Mesenchymal stem cell (in vitro differentiated cells and primary cell): ENCODE results near the gene ZNF264.
A peak's percentile ranks its signal among the peaks of the same experiment; 100 is the strongest.
"Not testable (repeated sequence)": the region's sequence is repeated elsewhere in the genome, so short reads cannot be mapped to it uniquely, and the experiment has no call there.

ENCODE experiments used
- DNase-seq: peaks from one replicate; pipeline ENCODE4 v3.0.0-alpha.2; 2013
- H2AFZ ChIP-seq: one replicate; pipeline ENCODE4 v1.6.1; 2013; ENCODE audit warnings: low read depth, mild to moderate bottlenecking, control low read depth, inconsistent platforms, low read length, moderate library complexity
- H2AK5ac ChIP-seq: 2 replicates; pipeline ENCODE4 v1.6.1; 2013; ENCODE audit warnings: low read length, moderate library complexity, mild to moderate bottlenecking, inconsistent platforms; ENCODE audit not compliant: severe bottlenecking
- H2BK120ac ChIP-seq: one replicate; pipeline ENCODE4 v1.6.1; 2013; ENCODE audit warnings: low read depth, mild to moderate bottlenecking, inconsistent platforms, low read length, moderate library complexity
- H2BK12ac ChIP-seq, 2 experiments: one replicate each; pipeline ENCODE4 v1.6.1; 2013; ENCODE audit warnings: inconsistent platforms in 2 of 2, low read length in 2 of 2, mild to moderate bottlenecking in 2 of 2, moderate library complexity in 2 of 2, control low read depth in 1 of 2
- H2BK15ac ChIP-seq: one replicate; pipeline ENCODE4 v1.6.1; 2013; ENCODE audit warnings: mild to moderate bottlenecking, low read depth, inconsistent platforms; ENCODE audit not compliant: poor library complexity, severe bottlenecking
- H2BK5ac ChIP-seq: 2 replicates; pipeline ENCODE4 v1.6.1; 2013; ENCODE audit warnings: low read depth, mild to moderate bottlenecking, low read length, control low read depth, inconsistent platforms; ENCODE audit not compliant: poor library complexity, severe bottlenecking
- H3K14ac ChIP-seq, 2 experiments: one replicate each; pipeline ENCODE4 v1.6.1; 2013; ENCODE audit warnings: inconsistent platforms in 2 of 2, low read length in 2 of 2, control low read depth in 1 of 2, mild to moderate bottlenecking in 1 of 2, moderate library complexity in 1 of 2
- H3K18ac ChIP-seq, 2 experiments: one replicate each; pipeline ENCODE4 v1.6.1; 2013; ENCODE audit warnings: inconsistent platforms in 2 of 2, low read length in 2 of 2, control low read depth in 1 of 2, low read depth in 1 of 2, mild to moderate bottlenecking in 1 of 2
- H3K23ac ChIP-seq, 2 experiments: one replicate each; pipeline ENCODE4 v1.6.1; 2013; ENCODE audit warnings: inconsistent platforms in 2 of 2, low read length in 2 of 2, mild to moderate bottlenecking in 2 of 2, moderate library complexity in 2 of 2, control low read depth in 1 of 2
- H3K27ac ChIP-seq: 2 replicates; pipeline ENCODE4 v1.5.1; 2013; ENCODE audit warnings: mild to moderate bottlenecking, moderate library complexity, low read length, control low read depth, inconsistent platforms; ENCODE audit not compliant: poor library complexity, severe bottlenecking
- H3K27me3 ChIP-seq, 2 experiments: 2 replicates each; pipeline versions ENCODE4 v1.6.1 to v1.7.0; 2013; ENCODE audit warnings: low read length in 2 of 2, mild to moderate bottlenecking in 2 of 2, moderate library complexity in 2 of 2, control low read depth in 1 of 2, inconsistent platforms in 1 of 2; ENCODE audit not compliant: control insufficient read depth in 1 of 2, insufficient read depth in 1 of 2
- H3K36me3 ChIP-seq, 2 experiments: 2 replicates each; pipeline versions ENCODE4 v1.6.1 to v1.7.0; 2013; ENCODE audit warnings: low read length in 2 of 2, control low read depth in 1 of 2, inconsistent platforms in 1 of 2, low read depth in 1 of 2, mild to moderate bottlenecking in 1 of 2; ENCODE audit not compliant: insufficient read depth in 2 of 2, control insufficient read depth in 1 of 2
- H3K4ac ChIP-seq, 2 experiments: one replicate each; pipeline ENCODE4 v1.6.1; 2013; ENCODE audit warnings: inconsistent platforms in 2 of 2, low read length in 2 of 2, mild to moderate bottlenecking in 2 of 2, moderate library complexity in 2 of 2, control low read depth in 1 of 2, low read depth in 1 of 2
- H3K4me1 ChIP-seq: 2 replicates; pipeline ENCODE4 v1.6.1; 2013; ENCODE audit warnings: low read depth, low read length, control low read depth; ENCODE audit not compliant: control insufficient read depth, insufficient read depth
- H3K4me2 ChIP-seq: 2 replicates; pipeline ENCODE4 v1.6.1; 2013; ENCODE audit warnings: low read length, mild to moderate bottlenecking, inconsistent platforms; ENCODE audit not compliant: poor library complexity, severe bottlenecking
- H3K4me3 ChIP-seq, 2 experiments: 2 replicates each; pipeline versions ENCODE4 v1.5.1 to v1.7.0; 2013; ENCODE audit warnings: low read length in 2 of 2, mild to moderate bottlenecking in 2 of 2, control low read depth in 1 of 2, low read depth in 1 of 2; ENCODE audit not compliant: insufficient read depth in 1 of 2
- H3K79me1 ChIP-seq: replicated peaks from 2 replicates; pipeline ENCODE4 v1.6.1; 2013; ENCODE audit warnings: mild to moderate bottlenecking, control low read depth, low read length, inconsistent platforms; ENCODE audit not compliant: poor library complexity, severe bottlenecking
- H3K9ac ChIP-seq: 2 replicates; pipeline ENCODE4 v1.7.0; 2013; ENCODE audit warnings: mild to moderate bottlenecking, low read length, moderate library complexity
- H3K9me3 ChIP-seq: 2 replicates; pipeline ENCODE4 v1.7.0; 2013; ENCODE audit warnings: mild to moderate bottlenecking, low read length; ENCODE audit not compliant: control insufficient read depth
- H4K8ac ChIP-seq: one replicate; pipeline ENCODE4 v1.6.1; 2013; ENCODE audit warnings: inconsistent platforms, mild to moderate bottlenecking, low read length, moderate library complexity
- H4K91ac ChIP-seq: one replicate; pipeline ENCODE4 v1.6.1; 2013; ENCODE audit warnings: mild to moderate bottlenecking, low read length, inconsistent platforms
- WGBS: methylation state at CpG from one replicate; pipeline ENCODE4 v1.1.7; 2013; ENCODE audit warnings: mixed read lengths; 5-methylcytosine and 5-hydroxymethylcytosine counted together

The ZNF264 gene

GRCh38 chr19:57192077-57192420, 749 bp downstream of the ZNF264 start:
- H4K8ac ChIP-seq, result peak overlapping the region; percentile 66
- no peak overlapping the region for H2BK120ac ChIP-seq

DNA sequence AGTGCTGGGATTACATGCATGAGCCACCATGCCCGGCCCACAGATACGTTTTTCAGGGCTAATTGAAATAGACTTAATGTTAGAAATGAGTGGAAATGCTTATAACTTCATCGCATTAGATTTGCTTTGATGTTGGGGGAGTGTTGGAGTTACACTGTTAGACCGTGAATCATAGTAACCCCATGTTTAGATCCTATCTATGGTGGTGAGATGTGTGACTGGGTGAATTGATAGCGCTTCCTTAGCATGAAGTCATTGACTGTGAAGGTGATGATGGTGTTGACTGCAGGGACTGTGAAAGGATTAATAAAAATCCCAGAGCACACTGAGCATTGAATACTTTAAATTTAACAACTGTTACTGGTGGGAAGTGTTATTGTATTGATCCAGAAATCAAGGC, 1.7 kb downstream of the ZNF264 start:
- H2BK12ac ChIP-seq, result no peak overlapping the region
- no peak overlapping the region for H4K91ac ChIP-seq
- H2BK15ac ChIP-seq, result no peak overlapping the region
- H3K79me1 ChIP-seq, result peaks cover 21% of the 10 kb centered on the region
- peaks cover 4% of the 10 kb centered on the region for H3K9me3 ChIP-seq
- peaks cover 17% of the 10 kb centered on the region for H3K4me1 ChIP-seq
- H2AFZ ChIP-seq, result no peak overlapping the region
- peaks cover 43 to 51% of the 10 kb centered on the region in 2 experiments for H3K36me3 ChIP-seq
- H2BK5ac ChIP-seq, result no peak overlapping the region
- no peak overlapping the region for H3K27ac ChIP-seq
- H3K4me3 ChIP-seq, result peak overlapping the region in 1 of 2 experiments; percentile 100
- no peak overlapping the region for H2BK120ac ChIP-seq
- no peak overlapping the region for H4K8ac ChIP-seq
- H3K4me2 ChIP-seq, result peak overlapping the region; percentile 58
- no peak overlapping the region for H2AK5ac ChIP-seq
- no peak overlapping the region for H3K14ac ChIP-seq
- no peak overlapping the region for H3K18ac ChIP-seq
- no peak overlapping the region for H3K23ac ChIP-seq
- peak overlapping the region; percentile 5 for H3K9ac ChIP-seq
- no peak for DNase-seq
- H3K4ac ChIP-seq, result no peak overlapping the region
- WGBS, result 94% methylated on average over 5 of the region's 5 CpGs
- no peaks in the 10 kb centered on the region for H3K27me3 ChIP-seq

More at GRCh38 chr19:57192077-57192420, 749 bp downstream of the ZNF264 start:
- no peak overlapping the region for H3K23ac ChIP-seq
- peak overlapping the region; percentile 99 for H2AFZ ChIP-seq
- H3K4me1 ChIP-seq, result peaks cover 17% of the 10 kb centered on the region
- H2AK5ac ChIP-seq, result no peak overlapping the region
- peaks cover 4% of the 10 kb centered on the region for H3K9me3 ChIP-seq
- H2BK12ac ChIP-seq, result no peak overlapping the region
- peak overlapping the region; percentile 96 for H3K9ac ChIP-seq
- H3K4me3 ChIP-seq, result peak overlapping the region; percentile 91 to 100
- H3K4me2 ChIP-seq, result peak overlapping the region; percentile 58
- no peak for DNase-seq
- H3K27ac ChIP-seq, result peak overlapping the region; percentile 6
- no peak overlapping the region for H2BK5ac ChIP-seq
- WGBS, result 13% methylated on average over 9 of the region's 9 CpGs
- peak overlapping the region; percentile 49 to 94 for H3K18ac ChIP-seq
- H3K27me3 ChIP-seq, result no peaks in the 10 kb centered on the region
- no peak overlapping the region for H4K91ac ChIP-seq
- H3K4ac ChIP-seq, result peak overlapping the region in 1 of 2 experiments; percentile 40
- H2BK15ac ChIP-seq, result no peak overlapping the region
- peak overlapping the region in 1 of 2 experiments; percentile 96 for H3K14ac ChIP-seq
- H3K79me1 ChIP-seq, result peaks cover 21% of the 10 kb centered on the region
- peaks cover 36 to 42% of the 10 kb centered on the region in 2 experiments for H3K36me3 ChIP-seq

GRCh38 chr19:57197874-57198273, 6.6 kb downstream of the ZNF264 start:
- H3K4me3 ChIP-seq, H3K23ac ChIP-seq, H2AK5ac ChIP-seq, H3K27me3 ChIP-seq, H2BK15ac ChIP-seq, H3K4me1 ChIP-seq, DNase-seq, H2BK5ac ChIP-seq, H4K91ac ChIP-seq, H3K4ac ChIP-seq, H3K18ac ChIP-seq, H4K8ac ChIP-seq, H2AFZ ChIP-seq, H2BK12ac ChIP-seq, H3K27ac ChIP-seq, H3K9ac ChIP-seq, H3K4me2 ChIP-seq, H2BK120ac ChIP-seq, H3K14ac ChIP-seq, H3K9me3 ChIP-seq: not testable (repeated sequence)
- 98% methylated on average over 5 of the region's 6 CpGs for WGBS
- H3K79me1 ChIP-seq, result peaks cover 40% of the 10 kb centered on the region
- peaks cover 54 to 88% of the 10 kb centered on the region in 2 experiments for H3K36me3 ChIP-seq

DNA sequence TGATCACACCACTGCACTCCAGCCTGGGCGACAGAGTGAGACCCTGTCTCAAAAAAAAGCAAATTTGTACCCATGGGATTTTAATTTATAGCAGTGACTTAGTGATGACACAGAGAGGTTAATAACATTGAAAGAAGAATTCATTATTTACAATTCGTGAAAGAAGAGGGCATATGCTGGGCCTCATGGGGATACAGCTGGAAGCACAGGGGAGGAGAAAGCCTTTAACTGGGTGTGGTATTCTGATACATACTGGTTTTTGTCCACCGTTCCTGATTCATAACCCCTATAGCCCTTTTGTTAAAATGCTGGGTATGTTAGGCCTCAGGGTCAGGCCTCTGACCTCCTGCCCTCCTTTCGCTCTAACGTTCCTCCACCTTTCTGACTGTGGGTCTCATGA, 10.9 kb downstream of the ZNF264 start:
- Histone ChIP-seq H3K9ac (no peak overlapping the region), H3K4me3 (no peak overlapping the region), H3K27ac (no peak overlapping the region), H3K9me3 (peaks cover 5% of the 10 kb centered on the region), H3K4me1 (no peaks in the 10 kb centered on the region), H2AK5ac (no peak overlapping the region), H4K8ac (no peak overlapping the region), H3K18ac (no peak overlapping the region), H3K4ac (no peak overlapping the region), H2BK120ac (no peak overlapping the region), H4K91ac (no peak overlapping the region), H3K23ac (no peak overlapping the region), H2BK5ac (no peak overlapping the region), H3K36me3 (peaks cover 46 to 78% of the 10 kb centered on the region in 2 experiments), H2AFZ (no peak overlapping the region), H2BK15ac (no peak overlapping the region), H3K4me2 (no peak overlapping the region), H3K14ac (no peak overlapping the region), H3K27me3 (no peaks in the 10 kb centered on the region), H2BK12ac (no peak overlapping the region), H3K79me1 (peaks cover 40% of the 10 kb centered on the region)
- WGBS, result 96% methylated on average over 4 of the region's 5 CpGs
- no peak for DNase-seq
